HTR-8/SVneo (cell line): Measurements from ENCODE around the gene USP43.
"Not testable (repeated sequence)": the region's sequence is repeated elsewhere in the genome, so short reads cannot be mapped to it uniquely, and the experiment has no call there.

Experiments used
- DNase-seq: peaks from one replicate; pipeline ENCODE4 v3.0.0; 2011; ENCODE audit warnings: low spot score, mixed read lengths; ENCODE audit not compliant: insufficient read length
- FAIRE-seq: peaks from 2 replicates; lab custom pipeline; 2011; peaks lifted over from hg19 to GRCh38; lab: Jason Lieb, UNC

USP43 gene

GRCh38 chr17:9644910-9645751 is at the start of gene USP43:
TSS of gene USP43 (plus strand) at chr17:9645517. CDS start at chr17:9645633, 116 bp downstream.
- FAIRE-seq (no peak), DNase-seq (peak; percentile 40)

GRCh38 chr17:9597638-9598037 is 47.7 kb upstream of the USP43 start:
- DNase-seq, result not testable (repeated sequence)

GRCh38 chr17:9598661-9599060 is 46.7 kb upstream of the USP43 start:
- no peak for FAIRE-seq

More at GRCh38 chr17:9597638-9598037, 47.7 kb upstream of the USP43 start:
- not testable (repeated sequence) for FAIRE-seq

GRCh38 chr17:9604583-9604982 is 40.7 kb upstream of the USP43 start:
- FAIRE-seq, DNase-seq: not testable (repeated sequence)

More at GRCh38 chr17:9598661-9599060, 46.7 kb upstream of the USP43 start:
- DNase-seq, result no peak

- DNase-seq, result no peak
- FAIRE-seq, result no peak
Observed at GRCh38 chr17:9606453-9606852, 38.9 kb upstream of the USP43 start.

GRCh38 chr17:9607058-9607457 is 38.3 kb upstream of the USP43 start:
- FAIRE-seq, DNase-seq: not testable (repeated sequence)

- DNase-seq, result no peak
- FAIRE-seq, result no peak
Observed at GRCh38 chr17:9611557-9611956, 33.8 kb upstream of the USP43 start.

GRCh38 chr17:9612006-9612405 is 33.3 kb upstream of the USP43 start:
- no peak for DNase-seq
- no peak for FAIRE-seq

GRCh38 chr17:9615486-9615885 is 29.8 kb upstream of the USP43 start:
- DNase-seq, result no peak
- no peak for FAIRE-seq

GRCh38 chr17:9622961-9623360 is 22.4 kb upstream of the USP43 start:
- no peak for DNase-seq
- no peak for FAIRE-seq

GRCh38 chr17:9628509-9628908 is 16.8 kb upstream of the USP43 start:
- DNase-seq (no peak), FAIRE-seq (no peak)

GRCh38 chr17:9632741-9633140 is 12.6 kb upstream of the USP43 start:
- no peak for FAIRE-seq
- no peak for DNase-seq

GRCh38 chr17:9635340-9635739 is 10.0 kb upstream of the USP43 start:
- no peak for FAIRE-seq
- DNase-seq, result no peak

- DNase-seq (no peak), FAIRE-seq (no peak)
Observed at GRCh38 chr17:9636501-9636900, 8.8 kb upstream of the USP43 start.

- not testable (repeated sequence) for FAIRE-seq, DNase-seq
Observed at GRCh38 chr17:9640388-9640787, 4.9 kb upstream of the USP43 start.

GRCh38 chr17:9643611-9644010 is 1.7 kb upstream of the USP43 start:
- FAIRE-seq (no peak), DNase-seq (no peak)

- DNase-seq (no peak), FAIRE-seq (no peak)
Observed at GRCh38 chr17:9645851-9646545, 681 bp downstream of the USP43 start.

- FAIRE-seq (no peak), DNase-seq (no peak)
Observed at GRCh38 chr17:9646546-9646885, 1.2 kb downstream of the USP43 start.

- DNase-seq, result no peak
- FAIRE-seq, result no peak
Observed at GRCh38 chr17:9647014-9647413, 1.7 kb downstream of the USP43 start.

- DNase-seq, result no peak
- no peak for FAIRE-seq
Observed at GRCh38 chr17:9648521-9649110, 3.3 kb downstream of the USP43 start.

GRCh38 chr17:9658593-9659211 is 13.4 kb downstream of the USP43 start:
- no peak for FAIRE-seq
- no peak for DNase-seq
